HepG2 (cell line): Measurements from ENCODE around the gene WTAP. TPM values are rescaled to one million over a fixed set of nuclear protein-coding genes. Genes with fewer than 3 reads are reported as not detected.

Source experiments
- ATAD3A ChIP-seq: sonication (generic); formaldehyde crosslinking; IDR thresholded peaks from 2 replicates; pipeline ENCODE4 v1.4.0; 2020; ENCODE audit warnings: missing genetic modification reagents
- CREB1 ChIP-seq, 2 experiments: fragments of 450-650 bp in 1 of 2; IDR thresholded peaks; 2 replicates each; pipeline ENCODE4 v1.6.1; 2016 to 2017; ENCODE audit warnings: control low read depth in 1 of 2, mild to moderate bottlenecking in 1 of 2, missing compliant biosample characterization in 1 of 2, missing genetic modification characterization in 1 of 2
- GABPB1 ChIP-seq: IDR thresholded peaks from 2 replicates; pipeline ENCODE4 v1.6.1; 2016; ENCODE audit warnings: mild to moderate bottlenecking, missing genetic modification reagents, moderate library complexity, missing compliant biosample characterization
- HCFC1 ChIP-seq: fragments of 150-350 bp; IDR thresholded peaks from 2 replicates; pipeline ENCODE4 v1.6.1; 2014; ENCODE audit warnings: low read depth, low read length
- HHEX ChIP-seq: IDR thresholded peaks from 2 replicates; pipeline ENCODE4 v1.6.1; 2016; ENCODE audit warnings: control low read depth
- HNF4A ChIP-seq: sonication (generic); formaldehyde crosslinking; IDR thresholded peaks from 2 replicates; pipeline ENCODE4 v1.4.0; 2020; ENCODE audit warnings: missing genetic modification reagents
- HNRNPUL1 ChIP-seq: fragments of 200-400 bp; formaldehyde crosslinking; IDR thresholded peaks from 2 replicates; pipeline ENCODE4 v1.6.1; 2017; ENCODE audit warnings: low read depth, mild to moderate bottlenecking, low read length, moderate library complexity
- PCBP1 ChIP-seq: fragments of 200-400 bp; formaldehyde crosslinking; IDR thresholded peaks from 2 replicates; pipeline ENCODE4 v1.6.1; 2017; ENCODE audit warnings: mild to moderate bottlenecking, low read depth, low read length, borderline replicate concordance
- RBFOX2 ChIP-seq: fragments of 200-400 bp; formaldehyde crosslinking; IDR thresholded peaks from 2 replicates; pipeline ENCODE4 v1.6.1; 2017; ENCODE audit warnings: low read depth, mild to moderate bottlenecking, low read length
- RFXAP ChIP-seq: sonication (generic); formaldehyde crosslinking; IDR thresholded peaks from 2 replicates; pipeline ENCODE4 v1.4.0; 2020; ENCODE audit warnings: missing genetic modification reagents, borderline replicate concordance
- SAP130 ChIP-seq: IDR thresholded peaks from 2 replicates; pipeline ENCODE4 v1.6.1; 2016; ENCODE audit warnings: low read depth
- SPEN ChIP-seq: sonication (generic); formaldehyde crosslinking; IDR thresholded peaks from 2 replicates; pipeline ENCODE4 v1.5.1; 2020; ENCODE audit warnings: low read depth, mild to moderate bottlenecking, missing genetic modification reagents
- TAF15 ChIP-seq: fragments of 200-400 bp; formaldehyde crosslinking; IDR thresholded peaks from one replicate; pipeline ENCODE4 v1.6.1; 2018; ENCODE audit warnings: mild to moderate bottlenecking, low read depth, low read length; ENCODE audit not compliant: poor library complexity, severe bottlenecking
- TOPORS ChIP-seq: sonication (generic); formaldehyde crosslinking; IDR thresholded peaks from 2 replicates; pipeline ENCODE4 v1.8.0; 2023; ENCODE audit warnings: mild to moderate bottlenecking, missing genetic modification reagents
- ZBTB20 ChIP-seq: sonication (generic); formaldehyde crosslinking; IDR thresholded peaks from 2 replicates; pipeline ENCODE4 v1.8.1; 2023; ENCODE audit warnings: missing genetic modification reagents, low read depth, mild to moderate bottlenecking, borderline replicate concordance
- ZFP36 ChIP-seq: fragments of 150-350 bp; IDR thresholded peaks from 2 replicates; pipeline ENCODE4 v1.6.1; 2018; ENCODE audit warnings: borderline replicate concordance, low read length, low read depth; ENCODE audit not compliant: partially characterized antibody
- ZMYM3 ChIP-seq: sonication (generic); formaldehyde crosslinking; IDR thresholded peaks from 2 replicates; pipeline ENCODE4 v1.5.1; 2020; ENCODE audit warnings: mild to moderate bottlenecking, missing genetic modification reagents
- ZNF337 ChIP-seq: sonication (generic); formaldehyde crosslinking; IDR thresholded peaks from 2 replicates; pipeline ENCODE4 v1.5.1; 2020; ENCODE audit warnings: missing genetic modification reagents, low read depth, mild to moderate bottlenecking, borderline replicate concordance
- ZNF44 ChIP-seq: sonication (generic); formaldehyde crosslinking; IDR thresholded peaks from 2 replicates; pipeline ENCODE4 v1.5.1; 2020; ENCODE audit warnings: mild to moderate bottlenecking, missing genetic modification reagents
- ZNF556 ChIP-seq: sonication (generic); formaldehyde crosslinking; IDR thresholded peaks from 2 replicates; pipeline ENCODE4 v1.4.0; 2020; ENCODE audit warnings: mild to moderate bottlenecking, missing genetic modification reagents, borderline replicate concordance
- ZNF569 ChIP-seq: sonication (generic); formaldehyde crosslinking; IDR thresholded peaks from 2 replicates; pipeline ENCODE4 v1.5.0; 2020; ENCODE audit warnings: mild to moderate bottlenecking, missing genetic modification reagents, moderate library complexity, borderline replicate concordance
- ZNF570 ChIP-seq: sonication (generic); formaldehyde crosslinking; IDR thresholded peaks from 2 replicates; pipeline ENCODE4 v1.4.0; 2020; ENCODE audit warnings: mild to moderate bottlenecking, missing genetic modification reagents, borderline replicate concordance
- ZNF616 ChIP-seq: sonication (generic); formaldehyde crosslinking; IDR thresholded peaks from 2 replicates; pipeline ENCODE4 v1.5.0; 2020; ENCODE audit warnings: low read depth, mild to moderate bottlenecking, missing genetic modification reagents
- ZNF749 ChIP-seq: sonication (generic); formaldehyde crosslinking; IDR thresholded peaks from 2 replicates; pipeline ENCODE4 v1.8.0; 2022; ENCODE audit warnings: mild to moderate bottlenecking, missing genetic modification reagents, moderate library complexity, borderline replicate concordance
- ZNF776 ChIP-seq: sonication (generic); formaldehyde crosslinking; IDR thresholded peaks from 2 replicates; pipeline ENCODE4 v1.4.0; 2020; ENCODE audit warnings: mild to moderate bottlenecking, missing genetic modification reagents
- polyA plus RNA-seq, 8 experiments: library from polyadenylated mRNA; depleted of rRNA in 3 of 8; stranded (reverse) in 7 of 8; unstranded in 1 of 8; fragments of >200 nt; fragmentation: Illumina TruSeq in 4 of 8; extraction: Trizol in 4 of 8; gene quantifications; 2 replicates each; pipeline versions ENCODE4 v1.2.1 to v1.2.3, GENCODE V29; 2011 to 2016; ENCODE audit warnings: low read depth in 4 of 8, missing spikeins in 1 of 8, mixed read lengths in 1 of 8; ENCODE audit not compliant: insufficient read depth in 1 of 8
- total RNA-seq, 5 experiments: library from RNA; depleted of rRNA; stranded (reverse); fragments of >200 nt; fragmentation: Illumina TruSeq; extraction: Trizol; gene quantifications; 2 replicates each; pipeline ENCODE4 v1.2.3, GENCODE V29; 2016; ENCODE audit warnings: low read depth in 1 of 5
- TF ChIP-seq, protein P1 (sequence below): sonication (generic); formaldehyde crosslinking; IDR thresholded peaks from 2 replicates; pipeline ENCODE4 v1.5.0; 2020; ENCODE audit warnings: missing genetic modification reagents
- TF ChIP-seq, protein P2 (sequence below): sonication (generic); formaldehyde crosslinking; IDR thresholded peaks from 2 replicates; pipeline ENCODE4 v1.5.0; 2020; ENCODE audit warnings: mild to moderate bottlenecking, missing genetic modification reagents

The WTAP gene
- total and polyA plus RNA-seq, 2 of the 13 experiments (the other 11 are each of a cell fraction or from before 2014, with no cell fraction given) = 31.6 to 167 TPM

DNA sequence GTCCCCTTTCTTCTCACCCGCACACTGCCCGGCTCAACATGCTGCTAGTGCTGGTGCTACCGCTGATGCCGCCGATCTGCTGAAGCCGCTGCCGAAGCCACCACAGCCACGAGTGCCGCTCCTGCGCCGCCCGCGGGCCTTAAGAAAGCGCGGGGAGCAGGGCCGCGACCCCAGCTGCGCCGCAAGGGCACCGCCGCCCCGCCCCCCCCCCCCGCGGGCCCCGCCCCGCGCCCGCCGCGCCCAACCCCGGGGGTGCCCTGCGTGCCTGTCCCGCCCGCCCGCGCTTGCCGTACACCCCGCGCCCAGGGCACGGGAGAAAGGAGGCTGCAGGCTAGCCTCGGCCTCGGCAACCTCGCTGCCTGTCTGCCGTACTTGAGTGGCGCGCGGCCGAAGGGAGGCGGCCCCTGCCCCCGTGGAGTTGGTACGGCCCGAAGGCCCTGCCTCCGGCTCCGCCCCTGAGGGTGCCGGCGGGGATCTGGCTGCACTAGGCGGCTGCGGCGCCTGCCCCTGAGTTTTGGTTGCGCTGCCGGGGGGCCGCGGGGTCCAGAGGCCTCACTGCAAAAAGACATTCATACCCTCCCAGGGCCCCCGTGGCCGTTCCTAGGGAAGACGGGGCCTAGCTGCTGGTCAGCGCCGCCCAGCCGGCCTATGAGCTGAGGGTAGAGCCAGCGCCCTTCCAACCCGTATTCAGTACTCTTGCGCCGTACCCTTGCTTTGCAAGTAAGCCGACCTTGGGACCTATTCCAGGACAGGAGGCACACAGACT, 34.0 kb upstream of the WTAP start, which contains the start of gene SOD2 (continued):
- TF ChIP-seq, protein P1, sequence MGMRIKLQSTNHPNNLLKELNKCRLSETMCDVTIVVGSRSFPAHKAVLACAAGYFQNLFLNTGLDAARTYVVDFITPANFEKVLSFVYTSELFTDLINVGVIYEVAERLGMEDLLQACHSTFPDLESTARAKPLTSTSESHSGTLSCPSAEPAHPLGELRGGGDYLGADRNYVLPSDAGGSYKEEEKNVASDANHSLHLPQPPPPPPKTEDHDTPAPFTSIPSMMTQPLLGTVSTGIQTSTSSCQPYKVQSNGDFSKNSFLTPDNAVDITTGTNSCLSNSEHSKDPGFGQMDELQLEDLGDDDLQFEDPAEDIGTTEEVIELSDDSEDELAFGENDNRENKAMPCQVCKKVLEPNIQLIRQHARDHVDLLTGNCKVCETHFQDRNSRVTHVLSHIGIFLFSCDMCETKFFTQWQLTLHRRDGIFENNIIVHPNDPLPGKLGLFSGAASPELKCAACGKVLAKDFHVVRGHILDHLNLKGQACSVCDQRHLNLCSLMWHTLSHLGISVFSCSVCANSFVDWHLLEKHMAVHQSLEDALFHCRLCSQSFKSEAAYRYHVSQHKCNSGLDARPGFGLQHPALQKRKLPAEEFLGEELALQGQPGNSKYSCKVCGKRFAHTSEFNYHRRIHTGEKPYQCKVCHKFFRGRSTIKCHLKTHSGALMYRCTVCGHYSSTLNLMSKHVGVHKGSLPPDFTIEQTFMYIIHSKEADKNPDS (CRISPR knock-in tag) = peak; percentile 91; the same call in 1 of the 2 replicates
- TF ChIP-seq ZNF556 (CRISPR knock-in tag) (peak; percentile 87), CREB1 (IDR thresholded peaks at IDR 0.05) (no peak), CREB1 (CRISPR knock-in tag; IDR thresholded peaks at IDR 0.05) (no peak), TAF15 (no peak), PCBP1 (0 out of 2 replicates have a peak, but pooled peaks have one; percentile 65), ZNF570 (no peak), ZNF569 (CRISPR knock-in tag) (no peak), HHEX (CRISPR knock-in tag) (no peak), HNF4A (CRISPR knock-in tag) (peak; percentile 95), ZMYM3 (CRISPR knock-in tag) (no peak; the same call in 1 of the 2 replicates), RFXAP (CRISPR knock-in tag) (no peak; the same call in none of the 2 replicates), ZNF337 (CRISPR knock-in tag) (peak; percentile 94; the same call in 1 of the 2 replicates), SAP130 (CRISPR knock-in tag) (peak; percentile 72), ZNF749 (CRISPR knock-in tag) (peak; percentile 85), ZNF44 (CRISPR knock-in tag) (peak; percentile 76), HNRNPUL1 (peak; percentile 67; the same call in 1 of the 2 replicates), GABPB1 (CRISPR knock-in tag) (peak; percentile 86; the same call in 1 of the 2 replicates), TOPORS (CRISPR knock-in tag) (no peak), RBFOX2 (peak; percentile 98), ZBTB20 (CRISPR knock-in tag) (peak; percentile 33), SPEN (CRISPR knock-in tag) (peak; percentile 94), ZNF776 (CRISPR knock-in tag) (peak; percentile 91), ZNF616 (CRISPR knock-in tag) (peak; percentile 67), ZFP36 (no peak), HCFC1 (no peak), ATAD3A (CRISPR knock-in tag) (peak; percentile 52; the same call in 1 of the 2 replicates)
- TF ChIP-seq, protein P2, sequence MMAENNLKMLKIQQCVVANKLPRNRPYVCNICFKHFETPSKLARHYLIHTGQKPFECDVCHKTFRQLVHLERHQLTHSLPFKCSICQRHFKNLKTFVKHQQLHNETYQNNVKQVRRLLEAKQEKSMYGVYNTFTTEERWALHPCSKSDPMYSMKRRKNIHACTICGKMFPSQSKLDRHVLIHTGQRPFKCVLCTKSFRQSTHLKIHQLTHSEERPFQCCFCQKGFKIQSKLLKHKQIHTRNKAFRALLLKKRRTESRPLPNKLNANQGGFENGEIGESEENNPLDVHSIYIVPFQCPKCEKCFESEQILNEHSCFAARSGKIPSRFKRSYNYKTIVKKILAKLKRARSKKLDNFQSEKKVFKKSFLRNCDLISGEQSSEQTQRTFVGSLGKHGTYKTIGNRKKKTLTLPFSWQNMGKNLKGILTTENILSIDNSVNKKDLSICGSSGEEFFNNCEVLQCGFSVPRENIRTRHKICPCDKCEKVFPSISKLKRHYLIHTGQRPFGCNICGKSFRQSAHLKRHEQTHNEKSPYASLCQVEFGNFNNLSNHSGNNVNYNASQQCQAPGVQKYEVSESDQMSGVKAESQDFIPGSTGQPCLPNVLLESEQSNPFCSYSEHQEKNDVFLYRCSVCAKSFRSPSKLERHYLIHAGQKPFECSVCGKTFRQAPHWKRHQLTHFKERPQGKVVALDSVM (CRISPR knock-in tag) = peak; percentile 93
